Myocyte (in vitro differentiated cells): ENCODE measurements around the gene IPO13. TPM values are rescaled to one million over a fixed set of nuclear protein-coding genes. Genes with fewer than 3 reads are reported as not detected.

ENCODE experiments used
- DNase-seq: peaks from one replicate; pipeline ENCODE4 v3.0.0-alpha.2; 2012; ENCODE audit warnings: low read depth
- total RNA-seq: library from RNA; depleted of rRNA; stranded (reverse); fragments of >200 nt; gene quantifications from 2 replicates; pipeline ENCODE4 v1.2.3, GENCODE V29; 2014

Gene IPO13
- total RNA-seq, 1 donor from 2014 or later, result 55.5 TPM

GRCh38 chr1:43930168-43930948 is 16.4 kb upstream of the IPO13 start:
- no peak for DNase-seq

GRCh38 chr1:43930949-43931275 is 15.8 kb upstream of the IPO13 start:
- no peak for DNase-seq

- DNase-seq, result peak; percentile 81
Observed at GRCh38 chr1:43931711-43932660, 14.8 kb upstream of the IPO13 start.

GRCh38 chr1:43932786-43933385 is 13.9 kb upstream of the IPO13 start:
- no peak for DNase-seq

GRCh38 chr1:43933386-43934100 is 13.2 kb upstream of the IPO13 start, which contains the start of gene ARTN:
Gene ARTN (plus strand): TSS chr1:43933801. CDS start chr1:43935657, 1,856 bp downstream.
- DNase-seq, result peak; percentile 43

GRCh38 chr1:43934101-43934985 is 12.4 kb upstream of the IPO13 start:
- peak; percentile 67 for DNase-seq

GRCh38 chr1:43934986-43935324 is 11.8 kb upstream of the IPO13 start:
- DNase-seq, result no peak

- no peak for DNase-seq
Observed at GRCh38 chr1:43935711-43936427, 10.9 kb upstream of the IPO13 start.

GRCh38 chr1:43936431-43937151 is 10.2 kb upstream of the IPO13 start:
- DNase-seq, result peak; percentile 6

- no peak for DNase-seq
Observed at GRCh38 chr1:43937179-43937865, 9.4 kb upstream of the IPO13 start.

- no peak for DNase-seq
Observed at GRCh38 chr1:43938383-43938782, 8.4 kb upstream of the IPO13 start.

GRCh38 chr1:43938892-43939587 is 7.7 kb upstream of the IPO13 start:
- DNase-seq, result no peak

GRCh38 chr1:43942411-43942810 is 4.3 kb upstream of the IPO13 start:
- DNase-seq, result no peak

- DNase-seq, result no peak
Observed at GRCh38 chr1:43944860-43945259, 1.9 kb upstream of the IPO13 start.

- DNase-seq, result peak; percentile 33
Observed at GRCh38 chr1:43945674-43946235, 995 bp upstream of the IPO13 start.

- DNase-seq, result peak; percentile 66
Observed at GRCh38 chr1:43947061-43947873, 517 bp downstream of the IPO13 start.
